ENCODE measurements around the gene CASP14. TPM values are rescaled to one million over a fixed set of nuclear protein-coding genes. Genes with fewer than 3 reads are reported as not detected.
"Not testable (repeated sequence)": the region's sequence is repeated elsewhere in the genome, so short reads cannot be mapped to it uniquely, and the experiment has no call there.

The CASP14 gene
- total RNA-seq, 1 donor from 2014 or later: not detected

DNA sequence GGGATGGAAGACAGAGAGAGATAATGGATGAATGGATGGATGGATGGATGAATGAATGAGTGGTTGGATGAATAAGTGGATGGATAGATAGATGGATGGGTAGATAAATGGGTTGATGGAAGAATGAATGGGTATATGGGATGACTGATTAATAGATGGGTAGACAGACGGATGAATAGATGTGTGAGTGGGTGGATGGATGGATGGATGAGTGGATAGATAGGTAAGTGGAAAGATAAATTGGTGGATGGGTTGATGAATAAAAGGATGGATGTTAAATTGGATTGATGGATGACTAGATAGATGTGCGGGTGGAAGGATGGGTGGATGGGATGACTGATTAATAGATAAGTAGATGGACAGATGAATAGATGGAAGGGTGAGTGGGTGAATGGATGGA is 1.4 kb downstream of the CASP14 start:
- Histone ChIP-seq H3K9ac (ENCODE audit: low read depth in 1 of 3, low read length in 3 of 3) (no peak overlapping the region), H3K4me3 (ENCODE audit: low read length in 3 of 3) (no peak overlapping the region), H3K9me3 (ENCODE audit: control insufficient read depth in 3 of 3, low read length in 3 of 3) (no peaks in the 10 kb centered on the region), H3K27me3 (ENCODE audit: control insufficient read depth in 3 of 3, insufficient read depth in 3 of 3, low read length in 3 of 3) (peaks cover 0 to 5% (median 4%) of the 10 kb centered on the region in 3 donors), H3K27ac (ENCODE audit: low read depth, low read length) (no peak overlapping the region), H3K36me3 (ENCODE audit: control insufficient read depth in 3 of 3, insufficient read depth in 3 of 3, low read length in 3 of 3) (no peaks in the 10 kb centered on the region), H3K4me1 (ENCODE audit: control insufficient read depth in 3 of 3, insufficient read depth in 3 of 3, low read length in 3 of 3) (no peaks in the 10 kb centered on the region)

- Histone ChIP-seq H3K27ac (ENCODE audit: low read depth, low read length) (no peak overlapping the region), H3K36me3 (ENCODE audit: control insufficient read depth in 3 of 3, insufficient read depth in 3 of 3, low read length in 3 of 3) (no peaks in the 10 kb centered on the region), H3K27me3 (ENCODE audit: control insufficient read depth in 3 of 3, insufficient read depth in 3 of 3, low read length in 3 of 3) (peaks cover 0 to 3% (median 2%) of the 10 kb centered on the region in 3 donors)
Measured at GRCh38 chr19:15062036-15062435, 12.8 kb downstream of the CASP14 start.

GRCh38 chr19:15070386-15070785 is 21.1 kb downstream of the CASP14 start:
- H3K27me3 ChIP-seq (ENCODE audit: control insufficient read depth in 3 of 3, insufficient read depth in 3 of 3, low read length in 3 of 3); H3K9me3 ChIP-seq (ENCODE audit: control insufficient read depth in 3 of 3, low read length in 3 of 3); H3K4me3 ChIP-seq (ENCODE audit: low read length in 3 of 3); H3K4me1 ChIP-seq (ENCODE audit: control insufficient read depth in 3 of 3, insufficient read depth in 3 of 3, low read length in 3 of 3); H3K36me3 ChIP-seq (ENCODE audit: control insufficient read depth in 3 of 3, insufficient read depth in 3 of 3, low read length in 3 of 3); H3K27ac ChIP-seq (ENCODE audit: low read depth, low read length); H3K9ac ChIP-seq (ENCODE audit: low read depth in 1 of 3, low read length in 3 of 3): not testable (repeated sequence)

More at GRCh38 chr19:15062036-15062435, 12.8 kb downstream of the CASP14 start:
- no peaks in the 10 kb centered on the region for H3K4me1 ChIP-seq (ENCODE audit: control insufficient read depth in 3 of 3, insufficient read depth in 3 of 3, low read length in 3 of 3)
- H3K9me3 ChIP-seq (ENCODE audit: control insufficient read depth in 3 of 3, low read length in 3 of 3): peaks cover 0 to 4% (median 0%) of the 10 kb centered on the region in 3 donors
- no peak overlapping the region for H3K9ac ChIP-seq (ENCODE audit: low read depth in 1 of 3, low read length in 3 of 3)
- H3K4me3 ChIP-seq (ENCODE audit: low read length in 3 of 3): no peak overlapping the region

GRCh38 chr19:15072930-15073647 is 23.8 kb downstream of the CASP14 start:
- no peaks in the 10 kb centered on the region for H3K9me3 ChIP-seq (ENCODE audit: control insufficient read depth in 3 of 3, low read length in 3 of 3)
- H3K4me1 ChIP-seq (ENCODE audit: control insufficient read depth in 3 of 3, insufficient read depth in 3 of 3, low read length in 3 of 3): no peaks in the 10 kb centered on the region
- H3K36me3 ChIP-seq (ENCODE audit: control insufficient read depth in 3 of 3, insufficient read depth in 3 of 3, low read length in 3 of 3): no peaks in the 10 kb centered on the region
- no peak overlapping the region for H3K9ac ChIP-seq (ENCODE audit: low read depth in 1 of 3, low read length in 3 of 3)
- no peak overlapping the region for H3K4me3 ChIP-seq (ENCODE audit: low read length in 3 of 3)
- H3K27ac ChIP-seq (ENCODE audit: low read depth, low read length): no peak overlapping the region
- H3K27me3 ChIP-seq (ENCODE audit: control insufficient read depth in 3 of 3, insufficient read depth in 3 of 3, low read length in 3 of 3): peaks cover 0 to 2% (median 2%) of the 10 kb centered on the region in 3 donors

DNA sequence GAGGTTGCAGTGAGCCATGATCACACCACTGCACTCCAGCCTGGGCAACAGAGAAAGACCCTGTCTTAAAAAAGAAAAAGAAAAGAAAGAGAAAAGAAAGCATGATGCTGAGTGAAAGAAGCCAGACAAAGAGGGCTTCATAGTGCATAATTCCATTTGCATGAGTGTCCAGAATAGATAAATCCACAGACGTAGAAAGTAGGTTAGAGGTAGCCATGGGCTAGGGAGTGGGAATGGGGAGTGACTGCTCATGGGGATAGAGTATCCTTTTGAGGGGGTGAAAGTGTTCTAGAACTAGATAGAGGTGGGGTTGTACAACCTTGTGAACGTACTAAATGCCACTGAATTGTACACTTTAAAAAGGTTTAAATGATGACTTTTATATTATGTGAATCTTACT is 25.1 kb downstream of the CASP14 start:
- H3K36me3 ChIP-seq (ENCODE audit: control insufficient read depth in 3 of 3, insufficient read depth in 3 of 3, low read length in 3 of 3): no peaks in the 10 kb centered on the region
- peaks cover 0 to 7% (median 6%) of the 10 kb centered on the region in 3 donors for H3K27me3 ChIP-seq (ENCODE audit: control insufficient read depth in 3 of 3, insufficient read depth in 3 of 3, low read length in 3 of 3)
- H3K4me3 ChIP-seq (ENCODE audit: low read length in 3 of 3): no peak overlapping the region
- no peaks in the 10 kb centered on the region for H3K4me1 ChIP-seq (ENCODE audit: control insufficient read depth in 3 of 3, insufficient read depth in 3 of 3, low read length in 3 of 3)
- H3K9me3 ChIP-seq (ENCODE audit: control insufficient read depth in 3 of 3, low read length in 3 of 3): no peaks in the 10 kb centered on the region
- H3K27ac ChIP-seq (ENCODE audit: low read depth, low read length): no peak overlapping the region
- H3K9ac ChIP-seq (ENCODE audit: low read depth in 1 of 3, low read length in 3 of 3): no peak overlapping the region

- Histone ChIP-seq H3K9ac (ENCODE audit: low read depth in 1 of 3, low read length in 3 of 3) (no peak overlapping the region), H3K4me3 (ENCODE audit: low read length in 3 of 3) (no peak overlapping the region), H3K27ac (ENCODE audit: low read depth, low read length) (no peak overlapping the region), H3K36me3 (ENCODE audit: control insufficient read depth in 3 of 3, insufficient read depth in 3 of 3, low read length in 3 of 3) (no peaks in the 10 kb centered on the region), H3K4me1 (ENCODE audit: control insufficient read depth in 3 of 3, insufficient read depth in 3 of 3, low read length in 3 of 3) (no peaks in the 10 kb centered on the region), H3K27me3 (ENCODE audit: control insufficient read depth in 3 of 3, insufficient read depth in 3 of 3, low read length in 3 of 3) (peaks cover 0 to 7% (median 6%) of the 10 kb centered on the region in 3 donors), H3K9me3 (ENCODE audit: control insufficient read depth in 3 of 3, low read length in 3 of 3) (no peaks in the 10 kb centered on the region)
Measured at GRCh38 chr19:15075806-15076205, 26.5 kb downstream of the CASP14 start.

GRCh38 chr19:15080002-15080401 is 30.7 kb downstream of the CASP14 start:
- not testable (repeated sequence) for H3K27ac ChIP-seq (ENCODE audit: low read depth, low read length)

DNA sequence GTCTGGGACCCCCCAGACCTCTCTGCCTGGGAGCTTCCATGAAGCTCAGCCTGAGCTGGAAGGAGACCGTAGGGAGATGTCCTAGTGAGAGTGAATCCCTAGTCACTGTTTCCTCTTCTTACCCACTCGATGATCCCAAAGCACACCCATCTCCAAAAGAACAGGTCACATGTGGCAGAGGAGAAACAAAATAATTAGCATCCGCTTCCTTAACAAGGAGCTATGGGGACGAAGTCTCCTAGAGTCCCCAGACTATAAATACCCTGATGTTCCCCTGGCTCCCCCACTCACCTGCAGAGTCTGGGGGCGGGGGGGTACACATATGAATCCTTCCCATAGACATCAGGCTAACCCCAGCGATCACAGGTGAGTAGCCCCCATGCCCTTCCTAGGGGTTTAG is 32.6 kb downstream of the CASP14 start, which contains the start of gene OR1I1:
TSS of gene OR1I1 (plus strand) at position 301 of the 400 bp plus-strand sequence. CDS start 4,855 bp downstream, outside the sequence.
- H3K9ac ChIP-seq (ENCODE audit: low read depth in 1 of 3, low read length in 3 of 3): no peak within 1 kb of the TSS
- H3K27me3 ChIP-seq (ENCODE audit: control insufficient read depth in 3 of 3, insufficient read depth in 3 of 3, low read length in 3 of 3): peaks cover 5 to 20% (median 14%) of the 10 kb centered on the region in 3 donors
- H3K9me3 ChIP-seq (ENCODE audit: control insufficient read depth in 3 of 3, low read length in 3 of 3): no peaks in the 10 kb centered on the region
- H3K4me3 ChIP-seq (ENCODE audit: low read length in 3 of 3): no peak within 1 kb of the TSS
- no peaks in the 10 kb centered on the region for H3K4me1 ChIP-seq (ENCODE audit: control insufficient read depth in 3 of 3, insufficient read depth in 3 of 3, low read length in 3 of 3)
- no peaks in the 10 kb centered on the region for H3K36me3 ChIP-seq (ENCODE audit: control insufficient read depth in 3 of 3, insufficient read depth in 3 of 3, low read length in 3 of 3)
- no peak within 1 kb of the TSS for H3K27ac ChIP-seq (ENCODE audit: low read depth, low read length)

More at GRCh38 chr19:15080002-15080401, 30.7 kb downstream of the CASP14 start:
- H3K27me3 ChIP-seq (ENCODE audit: control insufficient read depth in 3 of 3, insufficient read depth in 3 of 3, low read length in 3 of 3): peaks cover 2 to 17% (median 12%) of the 10 kb centered on the region in 3 donors
- H3K4me3 ChIP-seq (ENCODE audit: low read length in 3 of 3); H3K9me3 ChIP-seq (ENCODE audit: control insufficient read depth in 3 of 3, low read length in 3 of 3); H3K9ac ChIP-seq (ENCODE audit: low read depth in 1 of 3, low read length in 3 of 3); H3K36me3 ChIP-seq (ENCODE audit: control insufficient read depth in 3 of 3, insufficient read depth in 3 of 3, low read length in 3 of 3); H3K4me1 ChIP-seq (ENCODE audit: control insufficient read depth in 3 of 3, insufficient read depth in 3 of 3, low read length in 3 of 3): not testable (repeated sequence)

DNA sequence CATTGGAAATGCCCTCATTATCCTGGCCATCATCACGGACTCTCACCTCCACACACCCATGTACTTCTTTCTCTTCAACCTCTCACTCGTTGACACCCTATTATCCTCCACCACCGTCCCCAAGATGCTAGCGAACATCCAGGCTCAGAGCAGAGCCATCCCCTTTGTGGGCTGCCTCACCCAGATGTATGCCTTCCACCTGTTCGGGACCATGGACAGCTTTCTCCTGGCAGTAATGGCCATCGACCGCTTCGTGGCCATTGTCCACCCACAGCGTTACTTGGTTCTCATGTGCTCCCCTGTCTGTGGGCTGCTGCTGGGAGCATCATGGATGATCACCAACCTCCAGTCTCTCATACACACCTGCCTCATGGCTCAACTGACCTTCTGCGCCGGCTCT is 37.9 kb downstream of the CASP14 start:
- H3K9ac ChIP-seq (ENCODE audit: low read depth in 1 of 3, low read length in 3 of 3): no peak overlapping the region
- no peak overlapping the region for H3K27ac ChIP-seq (ENCODE audit: low read depth, low read length)
- no peaks in the 10 kb centered on the region for H3K4me1 ChIP-seq (ENCODE audit: control insufficient read depth in 3 of 3, insufficient read depth in 3 of 3, low read length in 3 of 3)
- H3K9me3 ChIP-seq (ENCODE audit: control insufficient read depth in 3 of 3, low read length in 3 of 3): no peaks in the 10 kb centered on the region
- no peak overlapping the region for H3K4me3 ChIP-seq (ENCODE audit: low read length in 3 of 3)
- peaks cover 18 to 21% (median 20%) of the 10 kb centered on the region in 3 donors for H3K27me3 ChIP-seq (ENCODE audit: control insufficient read depth in 3 of 3, insufficient read depth in 3 of 3, low read length in 3 of 3)
- no peaks in the 10 kb centered on the region for H3K36me3 ChIP-seq (ENCODE audit: control insufficient read depth in 3 of 3, insufficient read depth in 3 of 3, low read length in 3 of 3)

GRCh38 chr19:15091918-15092753 is 42.9 kb downstream of the CASP14 start:
- H3K4me1 ChIP-seq (ENCODE audit: control insufficient read depth in 3 of 3, insufficient read depth in 3 of 3, low read length in 3 of 3): no peaks in the 10 kb centered on the region
- no peaks in the 10 kb centered on the region for H3K9me3 ChIP-seq (ENCODE audit: control insufficient read depth in 3 of 3, low read length in 3 of 3)
- H3K27ac ChIP-seq (ENCODE audit: low read depth, low read length): no peak overlapping the region
- peaks cover 8 to 12% (median 11%) of the 10 kb centered on the region in 3 donors for H3K27me3 ChIP-seq (ENCODE audit: control insufficient read depth in 3 of 3, insufficient read depth in 3 of 3, low read length in 3 of 3)
- no peak overlapping the region for H3K9ac ChIP-seq (ENCODE audit: low read depth in 1 of 3, low read length in 3 of 3)
- H3K36me3 ChIP-seq (ENCODE audit: control insufficient read depth in 3 of 3, insufficient read depth in 3 of 3, low read length in 3 of 3): no peaks in the 10 kb centered on the region
- H3K4me3 ChIP-seq (ENCODE audit: low read length in 3 of 3): no peak overlapping the region
